ENCODE results near the gene NDUFB7. TPM values are rescaled to one million over a fixed set of nuclear protein-coding genes. Genes with fewer than 3 reads are reported as not detected.

Gene NDUFB7
- total RNA-seq, 1 experiment from 2014 or later: 155 TPM

- Histone ChIP-seq H3K4me2 (ENCODE audit: insufficient read depth, insufficient read length, low read length) (no peak overlapping the region), H4K20me1 (ENCODE audit: control insufficient read depth, insufficient read depth, insufficient read length) (no peaks in the 10 kb centered on the region)
- no CpG with 5 or more reads among the region's 15 CpGs for WGBS (ENCODE audit: extremely low coverage, insufficient read length, low lambda C conversion rate)
These were observed 21.6 kb downstream of the NDUFB7 start for GRCh38 chr19:14550201-14550754.

More at GRCh38 chr19:14550201-14550754, 21.6 kb downstream of the NDUFB7 start:
- Histone ChIP-seq H2BK12ac (ENCODE audit: insufficient read length, low read depth, low read length) (no peak overlapping the region), H3K9me3 (ENCODE audit: control insufficient read depth, low read depth, low read length) (no peaks in the 10 kb centered on the region), H2BK5ac (ENCODE audit: insufficient read length, low read length) (no peak overlapping the region), H2AK5ac (ENCODE audit: insufficient read length, low read length) (no peak overlapping the region), H3K4ac (ENCODE audit: low read depth, low read length) (no peak overlapping the region), H3K23ac (ENCODE audit: insufficient read length, low read depth, low read length) (no peak overlapping the region), H2BK15ac (ENCODE audit: low read depth, low read length) (no peak overlapping the region), H3K4me1 (ENCODE audit: insufficient read depth, low read length) (no peaks in the 10 kb centered on the region), H4K5ac (ENCODE audit: insufficient read length, low read depth, low read length) (no peak overlapping the region), H2BK20ac (ENCODE audit: low read depth, low read length, poor library complexity, severe bottlenecking) (no peak overlapping the region), H2BK120ac (ENCODE audit: low read depth, low read length, poor library complexity, severe bottlenecking) (no peak overlapping the region), H3K79me1 (ENCODE audit: insufficient read depth, low read depth, low read length, poor library complexity, severe bottlenecking) (no peaks in the 10 kb centered on the region), H3K56ac (ENCODE audit: insufficient read length, low read depth, low read length) (no peak overlapping the region), H4K8ac (replicated peaks; ENCODE audit: insufficient read length, low read depth, low read length) (no peak overlapping the region), H4K91ac (ENCODE audit: insufficient read length, low read depth, low read length) (no peak overlapping the region), H3K79me2 (ENCODE audit: insufficient read depth, low read length) (no peaks in the 10 kb centered on the region), H3K9ac (ENCODE audit: extremely low read depth, insufficient read length, low read length) (no peak overlapping the region), H3K23me2 (ENCODE audit: insufficient read length, low read depth, low read length, poor library complexity, severe bottlenecking) (peaks cover 3% of the 10 kb centered on the region), H3K18ac (ENCODE audit: insufficient read length, low read depth, low read length) (no peak overlapping the region), H3K27me3 (ENCODE audit: insufficient read depth, low read length) (no peaks in the 10 kb centered on the region), H3K27ac (ENCODE audit: insufficient read length, low read depth, low read length) (no peak overlapping the region), H2AFZ (ENCODE audit: low read length) (no peak overlapping the region), H3T11ph (ENCODE audit: low read length) (no peak overlapping the region), H3K14ac (ENCODE audit: insufficient read depth, low read length) (no peak overlapping the region)
- Mint-ChIP-seq H3K27me3 (ENCODE audit: low read depth) (no peaks in the 10 kb centered on the region), H3K36me3 (ENCODE audit: insufficient read depth in 1 of 3, low read depth in 3 of 3) (peaks cover 2 to 11% (median 9%) of the 10 kb centered on the region in 3 experiments), H3K9me3 (no peaks in the 10 kb centered on the region), H3K27ac (peak overlapping the region in 1 of 3 experiments; percentile 68; a peak in 2 of 7 replicates), H3K4me3 (no peak overlapping the region), H3K4me1 (peaks cover 9 to 16% of the 10 kb centered on the region in 2 experiments)
- TF ChIP-seq CTCF (conservative IDR thresholded peaks at IDR 0.05): no peak
- DNase-seq: no peak
